Measurements from ENCODE around the gene LARGE1.

LARGE1 gene

GRCh38 chr22:33812360-33812977 lies 107.8 kb downstream of the LARGE1 start:
- DNase-seq, result no peak

GRCh38 chr22:33811686-33812085 lies 108.6 kb downstream of the LARGE1 start:
- DNase-seq, result no peak

DNA sequence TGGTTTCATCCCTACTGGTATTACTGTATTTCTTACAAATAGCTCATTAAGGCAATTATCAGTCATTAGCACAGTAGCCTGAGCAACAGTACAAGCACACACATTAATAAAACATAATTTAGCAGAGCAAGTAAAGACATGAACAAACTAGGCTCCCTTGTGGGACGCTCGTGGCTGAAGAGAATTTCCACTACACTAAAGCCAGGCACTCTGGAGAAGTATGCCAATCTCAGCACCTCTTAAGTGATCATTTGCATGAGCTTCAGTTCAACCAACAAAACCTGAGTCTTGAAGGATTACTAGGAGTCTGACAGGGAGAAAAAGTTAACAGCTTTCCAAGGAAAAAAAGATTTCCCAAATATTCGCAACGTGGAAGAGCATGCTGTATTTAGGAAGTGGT lies 109.1 kb downstream of the LARGE1 start:
- DNase-seq, result no peak

DNA sequence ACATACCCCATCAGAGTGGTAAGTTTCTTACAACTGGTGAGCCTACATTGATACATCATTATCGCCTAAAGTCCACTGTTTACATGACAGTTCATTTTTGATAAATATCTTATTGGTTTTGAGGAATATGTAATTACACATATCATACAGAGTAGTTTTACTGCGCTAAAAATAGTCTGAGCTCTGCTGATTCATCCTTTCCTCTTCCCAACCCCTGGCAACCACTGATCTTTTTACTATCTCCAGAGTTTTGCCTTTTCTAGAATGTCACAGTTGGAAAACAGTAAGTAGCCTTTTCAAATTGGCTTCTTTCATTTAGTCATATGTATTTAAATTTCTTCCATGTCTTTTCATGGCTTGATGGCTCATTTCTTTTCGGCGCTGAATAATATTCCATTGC lies 112.8 kb downstream of the LARGE1 start:
- DNase-seq, result no peak

- no peak for DNase-seq
These were observed 114.1 kb downstream of the LARGE1 start for GRCh38 chr22:33806191-33806590.

- no peak for DNase-seq
These were observed 116.6 kb downstream of the LARGE1 start for GRCh38 chr22:33803371-33804282.

GRCh38 chr22:33798401-33798800 lies 121.9 kb downstream of the LARGE1 start:
- no peak for DNase-seq

GRCh38 chr22:33796494-33796893 lies 123.8 kb downstream of the LARGE1 start:
- DNase-seq, result no peak

DNA sequence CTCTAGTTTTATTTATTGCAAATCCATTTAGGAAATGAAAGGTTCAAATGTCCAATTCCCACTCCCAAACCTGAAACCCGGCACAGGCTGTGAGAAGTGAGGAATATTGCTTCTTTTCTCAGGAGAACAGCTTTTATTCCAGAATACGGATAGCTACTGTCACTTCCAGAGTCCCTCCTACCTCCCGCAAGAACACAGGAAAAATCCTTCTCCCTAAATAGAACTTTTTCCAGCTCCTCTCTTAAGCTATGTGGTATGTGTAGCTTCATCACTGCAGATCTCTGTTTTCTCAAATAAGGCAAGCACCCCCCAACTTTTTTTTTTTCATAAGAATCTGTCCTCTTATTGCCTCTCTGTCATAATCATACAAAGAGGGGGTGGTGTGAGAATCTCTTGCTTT lies 126.8 kb downstream of the LARGE1 start:
- DNase-seq, result no peak

DNA sequence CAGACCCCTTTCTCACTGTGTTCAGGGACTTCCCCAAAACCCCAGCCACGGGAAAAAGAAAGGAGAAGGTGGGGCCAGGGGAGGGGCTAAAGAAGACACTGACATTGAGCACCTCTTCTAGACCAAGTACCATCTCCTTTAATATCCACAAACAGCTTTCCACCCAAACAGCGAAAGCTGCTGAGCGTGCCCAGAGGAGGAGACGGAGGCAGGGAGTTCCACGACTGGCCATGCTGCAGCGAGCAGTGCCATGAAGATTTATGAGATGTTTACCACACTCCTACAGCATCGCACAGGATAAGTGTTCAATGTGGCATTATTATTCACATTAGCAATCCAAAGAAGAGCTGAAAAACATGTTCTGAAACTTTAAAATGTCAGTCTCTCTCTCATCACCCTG lies 127.4 kb downstream of the LARGE1 start:
- no peak for DNase-seq

DNA sequence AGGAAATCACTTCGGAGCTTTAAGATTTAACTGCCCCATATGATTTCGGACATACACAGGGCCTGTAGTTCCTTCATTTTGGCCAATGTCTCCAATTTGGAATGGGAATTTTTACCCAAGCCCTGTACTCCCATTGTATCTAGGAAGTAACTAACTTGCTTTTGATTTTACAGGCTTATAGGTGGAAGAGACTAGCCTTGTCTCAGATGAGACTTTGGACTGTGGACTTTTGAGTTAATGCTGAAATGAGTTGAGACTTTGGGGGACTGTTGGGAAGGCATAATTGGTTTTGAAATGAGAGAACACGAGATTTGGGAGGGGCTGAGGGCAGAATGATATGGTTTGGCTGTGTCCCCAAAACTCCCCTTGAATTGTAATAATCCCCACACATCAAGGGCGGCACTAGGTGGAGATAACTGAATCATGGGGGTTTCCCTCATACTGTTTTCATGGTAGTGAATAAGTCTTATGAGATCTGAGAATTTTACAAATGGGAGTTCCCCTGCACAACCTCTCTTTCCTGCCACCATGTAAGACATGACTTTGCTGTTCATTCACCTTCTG lies 130.5 kb downstream of the LARGE1 start:
- no peak for DNase-seq

DNA sequence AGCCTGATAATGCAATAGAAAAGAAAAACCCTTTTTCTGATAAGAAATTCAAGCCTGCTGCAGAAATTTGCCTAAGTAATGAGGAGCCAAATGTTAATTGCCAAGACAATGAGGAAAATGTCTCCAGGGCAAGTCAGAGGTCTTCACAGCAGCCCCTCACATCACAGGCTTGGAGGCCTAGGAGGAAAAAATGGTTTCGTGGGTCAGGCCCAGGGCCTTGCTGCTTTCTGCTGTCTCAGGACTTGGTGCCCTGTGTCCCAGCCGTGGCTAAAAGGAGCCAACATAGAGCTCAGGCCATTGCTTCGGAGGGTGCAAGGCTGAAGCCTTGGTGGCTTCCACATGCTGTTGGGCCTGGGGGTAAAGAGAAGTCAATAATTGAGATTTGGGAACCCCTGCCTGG lies 131.3 kb downstream of the LARGE1 start:
- no peak for DNase-seq

- DNase-seq, result no peak
These were observed 132.4 kb downstream of the LARGE1 start for GRCh38 chr22:33787645-33788456.

DNA sequence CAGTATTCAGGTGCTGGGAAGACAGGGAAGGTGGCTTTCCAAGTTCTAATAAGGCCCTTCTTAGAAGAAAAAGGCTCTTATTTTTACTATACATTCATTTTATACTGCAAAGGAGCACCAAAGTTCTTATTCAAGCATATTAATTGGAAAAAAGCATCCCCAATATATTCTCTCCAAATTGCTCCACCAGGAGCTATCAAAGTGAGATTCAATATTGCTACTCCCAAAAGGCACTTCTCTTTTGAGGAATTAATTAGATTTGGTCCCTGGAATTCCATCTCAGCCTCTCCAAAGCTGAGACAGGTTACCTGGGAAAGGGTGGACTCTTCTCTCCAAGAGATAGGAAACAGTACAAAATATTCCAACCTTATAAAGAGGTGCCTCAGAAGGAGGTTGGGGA lies 134.1 kb downstream of the LARGE1 start:
- DNase-seq, result no peak

- no peak for DNase-seq
These were observed 134.8 kb downstream of the LARGE1 start for GRCh38 chr22:33785283-33785968.

GRCh38 chr22:33781411-33781810 lies 138.9 kb downstream of the LARGE1 start:
- DNase-seq, result no peak

GRCh38 chr22:33780531-33781136 lies 139.6 kb downstream of the LARGE1 start:
- DNase-seq, result no peak

- DNase-seq, result no peak
These were observed 141.0 kb downstream of the LARGE1 start for GRCh38 chr22:33779243-33779642.

- DNase-seq, result no peak
These were observed 143.8 kb downstream of the LARGE1 start for GRCh38 chr22:33776491-33776890.

GRCh38 chr22:33774781-33775180 lies 145.5 kb downstream of the LARGE1 start:
- no peak for DNase-seq

- no peak for DNase-seq
These were observed 147.5 kb downstream of the LARGE1 start for GRCh38 chr22:33772745-33773144.

DNA sequence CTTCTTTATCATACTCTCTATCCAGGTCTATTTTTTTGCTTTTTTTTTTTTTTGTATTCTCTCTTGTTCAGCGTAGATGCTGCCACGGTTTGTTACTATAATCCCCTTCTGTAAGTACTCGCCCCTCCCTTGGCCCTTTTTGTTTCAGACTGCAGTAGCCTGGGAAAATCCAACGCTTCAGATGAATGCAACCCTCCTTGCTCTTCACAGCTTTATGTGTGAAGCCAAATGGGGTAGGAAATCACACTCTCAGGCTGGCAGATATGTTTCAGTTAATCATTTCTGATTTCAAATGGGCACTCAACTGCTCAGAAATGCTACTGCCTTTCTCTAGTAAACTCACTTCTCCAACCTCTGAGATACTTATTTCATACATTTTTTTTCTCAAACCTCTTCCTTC lies 149.1 kb downstream of the LARGE1 start:
- no peak for DNase-seq

All from NK-92 treated with Interleukin-12 subunit alpha and Interleukin-12 subunit beta, amount 100 ng/mL, for 24 hours (cell line).